IMR-90 (cell line): Measurements from ENCODE around the gene FBXL16. TPM values are rescaled to one million over a fixed set of nuclear protein-coding genes. Genes with fewer than 3 reads are reported as not detected.

Experiments
- ATAC-seq: fragments of 200-7000 bp; cut with Tn5 transposase; 2 replicates; pipeline ENCODE4 v1.9.1; 2020; ENCODE audit warnings: low read depth, mild to moderate bottlenecking, moderate library complexity
- BruUV-seq: library from RNA; stranded (reverse); fragments of 400-500 nt; replicated peaks from 2 replicates; lab custom pipeline; 2021; lab: Mats Ljungman, UMichigan
- CTCF ChIA-PET: fragments of 300-600 bp; formaldehyde crosslinking; extraction: SDS; loops from one replicate; lab custom pipeline; 2021; ENCODE audit warnings: antibody characterized with exemption; lab: Yijun Ruan, JAX
- POLR2A ChIA-PET: fragments of 300-600 bp; sonication (Branson Sonifier 250); formaldehyde crosslinking; loops from one replicate; lab custom pipeline; 2022; ENCODE audit warnings: antibody characterized with exemption; ENCODE audit not compliant: unreplicated experiment; lab: Charles Lee
- DNase-seq: peaks from one replicate; pipeline ENCODE4 v3.0.0; 2013
- H2AFZ ChIP-seq: replicated peaks from 2 replicates; pipeline ENCODE3; 2013; ENCODE audit warnings: low read length, mild to moderate bottlenecking; ENCODE audit not compliant: poor library complexity
- H2AK5ac ChIP-seq: 2 replicates; pipeline ENCODE4 v1.6.1; 2013; ENCODE audit warnings: low read depth, low read length, inconsistent platforms
- H2AK9ac ChIP-seq: replicated peaks from 2 replicates; pipeline ENCODE3; 2013; ENCODE audit warnings: mild to moderate bottlenecking, low read depth, low read length, moderate library complexity; ENCODE audit not compliant: poor library complexity
- H2BK120ac ChIP-seq: 2 replicates; pipeline ENCODE4 v1.6.1; 2013; ENCODE audit warnings: low read depth, low read length, inconsistent platforms
- H2BK15ac ChIP-seq: 3 replicates; pipeline ENCODE4 v1.6.1; 2013; ENCODE audit warnings: low read depth, low read length, inconsistent platforms
- H2BK20ac ChIP-seq: 2 replicates; pipeline ENCODE4 v1.6.1; 2013; ENCODE audit warnings: low read depth, mild to moderate bottlenecking, inconsistent platforms, low read length, moderate library complexity
- H2BK5ac ChIP-seq: 2 replicates; pipeline ENCODE4 v1.6.1; 2013; ENCODE audit warnings: mild to moderate bottlenecking, low read depth, low read length, inconsistent platforms; ENCODE audit not compliant: poor library complexity, severe bottlenecking
- H3K14ac ChIP-seq: replicated peaks from 2 replicates; pipeline ENCODE4 v1.6.1; 2013; ENCODE audit warnings: low read depth, low read length, inconsistent platforms
- H3K18ac ChIP-seq: 2 replicates; pipeline ENCODE4 v1.6.1; 2013; ENCODE audit warnings: low read depth, low read length, control low read depth
- H3K23ac ChIP-seq: 2 replicates; pipeline ENCODE4 v1.6.1; 2013; ENCODE audit warnings: low read depth, low read length, inconsistent platforms
- H3K27ac ChIP-seq: 2 replicates; pipeline ENCODE4 v1.5.1; 2013; ENCODE audit warnings: mild to moderate bottlenecking, control low read depth, low read length; ENCODE audit not compliant: insufficient read depth
- H3K27me3 ChIP-seq: 2 replicates; pipeline ENCODE4 v1.6.1; 2013; ENCODE audit warnings: low read length; ENCODE audit not compliant: control insufficient read depth, insufficient read depth
- H3K36me3 ChIP-seq: 2 replicates; pipeline ENCODE4 v1.6.1; 2013; ENCODE audit warnings: low read length, mixed read lengths; ENCODE audit not compliant: control insufficient read depth, insufficient read depth
- H3K4ac ChIP-seq: 2 replicates; pipeline ENCODE4 v1.6.1; 2013; ENCODE audit warnings: low read depth, low read length, inconsistent platforms
- H3K4me1 ChIP-seq: 2 replicates; pipeline ENCODE4 v1.6.1; 2013; ENCODE audit warnings: low read length, mixed read lengths; ENCODE audit not compliant: control insufficient read depth, insufficient read depth
- H3K4me2 ChIP-seq: 2 replicates; pipeline ENCODE4 v1.6.1; 2013; ENCODE audit warnings: low read depth, mild to moderate bottlenecking, control low read depth, low read length, moderate library complexity
- H3K4me3 ChIP-seq: 2 replicates; pipeline ENCODE4 v1.5.1; 2013; ENCODE audit warnings: low read depth, mild to moderate bottlenecking, control low read depth, low read length, moderate library complexity; ENCODE audit not compliant: insufficient read depth
- H3K56ac ChIP-seq: 2 replicates; pipeline ENCODE4 v1.6.1; 2013; ENCODE audit warnings: low read length, inconsistent platforms; ENCODE audit not compliant: insufficient read depth; ENCODE audit errors: extremely low read depth
- H3K79me1 ChIP-seq, 2 experiments: 2 replicates each; pipeline ENCODE4 v1.6.1; 2013; ENCODE audit warnings: low read length in 2 of 2, inconsistent platforms in 1 of 2, low read depth in 1 of 2
- H3K9ac ChIP-seq: 2 replicates; pipeline ENCODE4 v1.6.1; 2013; ENCODE audit warnings: low read depth, low read length, control low read depth
- H3K9me1 ChIP-seq: 2 replicates; pipeline ENCODE4 v1.6.1; 2013; ENCODE audit warnings: low read length, inconsistent platforms; ENCODE audit not compliant: insufficient read depth
- H3K9me3 ChIP-seq: 2 replicates; pipeline ENCODE4 v1.6.1; 2013; ENCODE audit warnings: low read length; ENCODE audit not compliant: control insufficient read depth, insufficient read depth
- H4K20me1 ChIP-seq: 2 replicates; pipeline ENCODE4 v1.6.1; 2013; ENCODE audit warnings: low read length, inconsistent platforms; ENCODE audit not compliant: insufficient read depth
- H4K5ac ChIP-seq: 2 replicates; pipeline ENCODE4 v1.6.1; 2013; ENCODE audit warnings: mild to moderate bottlenecking, low read depth, low read length, control low read depth
- H4K8ac ChIP-seq, 2 experiments: 2 replicates each; pipeline ENCODE4 v1.6.1; 2013; ENCODE audit warnings: low read depth in 2 of 2, low read length in 2 of 2, control low read depth in 1 of 2, inconsistent platforms in 1 of 2
- H4K91ac ChIP-seq: 2 replicates; pipeline ENCODE4 v1.6.1; 2013; ENCODE audit warnings: low read depth, low read length, inconsistent platforms; ENCODE audit not compliant: insufficient read depth
- BHLHE40 ChIP-seq: fragments of 150-350 bp; IDR thresholded peaks from 2 replicates; pipeline ENCODE4 v1.6.1; 2016; ENCODE audit warnings: mild to moderate bottlenecking, low read depth, low read length
- CEBPB ChIP-seq: IDR thresholded peaks from 2 replicates; pipeline ENCODE4 v1.6.1; 2012; ENCODE audit warnings: low read depth, low read length, improper control_type of control experiment
- CTCF ChIP-seq: conservative IDR thresholded peaks from 2 replicates; pipeline ENCODE4 v1.5.1; 2012; ENCODE audit warnings: mild to moderate bottlenecking, low read depth, low read length, improper control_type of control experiment
- ELK1 ChIP-seq: fragments of 150-350 bp; IDR thresholded peaks from 2 replicates; pipeline ENCODE4 v1.6.1; 2016; ENCODE audit warnings: low read depth, mild to moderate bottlenecking, low read length, moderate library complexity, borderline replicate concordance
- FOS ChIP-seq: fragments of 150-350 bp; IDR thresholded peaks from 2 replicates; pipeline ENCODE4 v1.6.1; 2016; ENCODE audit warnings: low read depth, low read length
- MAFK ChIP-seq: IDR thresholded peaks from 2 replicates; pipeline ENCODE4 v1.6.1; 2012; ENCODE audit warnings: low read depth, low read length, improper control_type of control experiment
- MAZ ChIP-seq: IDR thresholded peaks from 2 replicates; pipeline ENCODE4 v1.6.1; 2012; ENCODE audit warnings: low read depth, mild to moderate bottlenecking, low read length, improper control_type of control experiment, moderate library complexity, borderline replicate concordance
- POLR2A ChIP-seq: IDR thresholded peaks from 2 replicates; pipeline ENCODE4 v1.6.1; 2012; ENCODE audit warnings: mild to moderate bottlenecking, low read depth, low read length
- RCOR1 ChIP-seq: IDR thresholded peaks from 2 replicates; pipeline ENCODE4 v1.6.1; 2012; ENCODE audit warnings: mild to moderate bottlenecking, low read length, improper control_type of control experiment; ENCODE audit not compliant: insufficient replicate concordance
- RFX5 ChIP-seq: IDR thresholded peaks from 2 replicates; pipeline ENCODE4 v1.8.0; 2012; ENCODE audit warnings: low read depth, mild to moderate bottlenecking, low read length, moderate library complexity
- SMC3 ChIP-seq: fragments of 150-350 bp; IDR thresholded peaks from 2 replicates; pipeline ENCODE4 v1.6.1; 2016; ENCODE audit warnings: low read depth, mild to moderate bottlenecking, antibody characterized with exemption, low read length, moderate library complexity
- USF2 ChIP-seq: fragments of 150-350 bp; IDR thresholded peaks from 2 replicates; pipeline ENCODE4 v1.6.1; 2017; ENCODE audit warnings: mild to moderate bottlenecking, antibody characterized with exemption, low read length, low read depth
- WGBS, 2 experiments: methylation state at CpG; one replicate each; pipeline versions ENCODE4 v1.1.5 to v1.1.7; 2013; ENCODE audit warnings: missing lambda C conversion rate in 2 of 2; ENCODE audit not compliant: insufficient read length in 1 of 2; ENCODE audit errors: extremely low coverage in 2 of 2; 5-methylcytosine and 5-hydroxymethylcytosine counted together
- dilution Hi-C: fragments of 300-500 bp; cut with HindIII; formaldehyde crosslinking; loops from one replicate; pipeline ENCODE4 v1.14.3; 2018; ENCODE audit warnings: low sequenced_read_pairs; ENCODE audit not compliant: unreplicated experiment
- in situ Hi-C: fragments of 300-500 bp; cut with MboI; formaldehyde crosslinking; loops from 3 replicates; pipeline ENCODE4 v1.14.3; 2019; ENCODE audit warnings: low sequenced_read_pairs, inconsistent platforms, mixed read lengths
- intact Hi-C: fragments of 100-400 bp; cut with micrococcal nuclease; formaldehyde crosslinking; loops from 2 replicates; pipeline ENCODE4 v1.10.0; 2022
- polyA plus RNA-seq, 3 experiments: library from polyadenylated mRNA; depleted of rRNA; stranded (reverse); fragments of >200 nt; gene quantifications; 2 replicates each; pipeline ENCODE4 v1.2.3, GENCODE V29; 2012; ENCODE audit warnings: low replicate concordance in 1 of 3
- total RNA-seq: library from RNA; depleted of rRNA; stranded (reverse); fragments of >200 nt; gene quantifications from 2 replicates; pipeline ENCODE4 v1.2.3, GENCODE V29; 2012

The FBXL16 gene
- total and polyA plus RNA-seq, 2 of the 4 experiments (the other 2 are of a cell fraction): 0.18 to 2.2 TPM

GRCh38 chr16:709566-710499 lies 4.2 kb upstream of the FBXL16 start (continued):
- no peak for TF ChIP-seq ELK1

GRCh38 chr16:708959-709358 lies 3.4 kb upstream of the FBXL16 start:
- in situ Hi-C loops: loop anchor here (25.0 kb wide), 1 partner anchor 353 kb away; the partner anchor contains the start of gene SSTR5
- no peak for TF ChIP-seq BHLHE40
- no peak for TF ChIP-seq CEBPB
- TF ChIP-seq SMC3: no peak
- TF ChIP-seq RFX5: no peak
- no peak for TF ChIP-seq RCOR1
- TF ChIP-seq POLR2A: no peak
- no peak for TF ChIP-seq MAFK
- TF ChIP-seq MAZ: no peak
- no peak for TF ChIP-seq USF2
- TF ChIP-seq CTCF: no peak
- no peak for TF ChIP-seq FOS

More at GRCh38 chr16:708959-709358, 3.4 kb upstream of the FBXL16 start:
- Histone ChIP-seq H3K4me1 (peaks cover 5% of the 10 kb centered on the region; the same call in 1 of the 2 replicates), H4K8ac (no peak overlapping the region), H3K79me1 (no peaks in the 10 kb centered on the region), H3K14ac (no peak overlapping the region), H2BK5ac (no peak overlapping the region), H4K91ac (no peak overlapping the region), H3K18ac (no peak overlapping the region), H4K5ac (no peak overlapping the region), H3K36me3 (no peaks in the 10 kb centered on the region), H3K27me3 (peaks cover 34% of the 10 kb centered on the region), H4K20me1 (peaks cover 14% of the 10 kb centered on the region; the same call in 1 of the 2 replicates), H3K56ac (no peak overlapping the region), H3K9me1 (no peaks in the 10 kb centered on the region), H3K23ac (no peak overlapping the region), H3K27ac (no peak overlapping the region), H3K4me2 (no peak overlapping the region), H2BK20ac (no peak overlapping the region), H2AFZ (no peak overlapping the region), H3K9ac (no peak overlapping the region), H2AK9ac (no peak overlapping the region), H3K9me3 (no peaks in the 10 kb centered on the region), H3K4ac (no peak overlapping the region), H2AK5ac (no peak overlapping the region), H3K4me3 (no peak overlapping the region), H2BK15ac (no peak overlapping the region), H2BK120ac (no peak overlapping the region)
- POLR2A ChIA-PET: interaction anchor here (0.6 kb wide), 1 partner anchor 11 kb away, joined by 4 read pairs; no protein-coding TSS in a partner anchor
- 100% methylated on average over 1 of the region's 4 CpGs; no CpG with 5 or more reads in 1 of the 2 experiments for WGBS, 2 experiments
- intact Hi-C loops: no loop called here
- DNase-seq (no peak), ATAC-seq (no peak)
- dilution Hi-C loops: no loop called here
- BruUV-seq: no TSS peak
- CTCF ChIA-PET: no interaction called here
